GM13977 (cell line): ENCODE results near the gene RASL12.

Experiments used
- DNase-seq: peaks from one replicate; pipeline ENCODE4 v3.0.0; 2012; ENCODE audit warnings: low spot score
- in situ Hi-C: fragments of 300-500 bp; cut with MboI; formaldehyde crosslinking; loops from one replicate; pipeline ENCODE4 v1.12.0; 2022; ENCODE audit warnings: low sequenced_read_pairs, low pct_unique_long_range_greater_than_20kb, mixed read lengths, inconsistent platforms; ENCODE audit not compliant: unreplicated experiment
- TF ChIP-seq, protein P1 (sequence below): IDR thresholded peaks from 2 replicates; pipeline ENCODE4 v1.5.1; 2012; ENCODE audit warnings: mild to moderate bottlenecking, control low read depth; ENCODE audit not compliant: insufficient read depth; ENCODE audit errors: extremely low read depth, missing control alignments

Gene RASL12

GRCh38 chr15:65072617-65073016, 4.8 kb upstream of the RASL12 start:
- DNase-seq, result no peak
- in situ Hi-C loops, result loop anchor here (25.0 kb wide), 1 partner anchor 215 kb away; the partner anchor contains the start of genes PARP16 and RNU5A-1
- TF ChIP-seq, protein P1, sequence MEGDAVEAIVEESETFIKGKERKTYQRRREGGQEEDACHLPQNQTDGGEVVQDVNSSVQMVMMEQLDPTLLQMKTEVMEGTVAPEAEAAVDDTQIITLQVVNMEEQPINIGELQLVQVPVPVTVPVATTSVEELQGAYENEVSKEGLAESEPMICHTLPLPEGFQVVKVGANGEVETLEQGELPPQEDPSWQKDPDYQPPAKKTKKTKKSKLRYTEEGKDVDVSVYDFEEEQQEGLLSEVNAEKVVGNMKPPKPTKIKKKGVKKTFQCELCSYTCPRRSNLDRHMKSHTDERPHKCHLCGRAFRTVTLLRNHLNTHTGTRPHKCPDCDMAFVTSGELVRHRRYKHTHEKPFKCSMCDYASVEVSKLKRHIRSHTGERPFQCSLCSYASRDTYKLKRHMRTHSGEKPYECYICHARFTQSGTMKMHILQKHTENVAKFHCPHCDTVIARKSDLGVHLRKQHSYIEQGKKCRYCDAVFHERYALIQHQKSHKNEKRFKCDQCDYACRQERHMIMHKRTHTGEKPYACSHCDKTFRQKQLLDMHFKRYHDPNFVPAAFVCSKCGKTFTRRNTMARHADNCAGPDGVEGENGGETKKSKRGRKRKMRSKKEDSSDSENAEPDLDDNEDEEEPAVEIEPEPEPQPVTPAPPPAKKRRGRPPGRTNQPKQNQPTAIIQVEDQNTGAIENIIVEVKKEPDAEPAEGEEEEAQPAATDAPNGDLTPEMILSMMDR, result no peak

- in situ Hi-C loops, result loop anchor here (25.0 kb wide), 1 partner anchor 215 kb away; the partner anchor contains the start of genes PARP16 and RNU5A-1
- TF ChIP-seq, protein P1, result no peak
- no peak for DNase-seq
These were observed 4.2 kb upstream of the RASL12 start for GRCh38 chr15:65072027-65072426.

DNA sequence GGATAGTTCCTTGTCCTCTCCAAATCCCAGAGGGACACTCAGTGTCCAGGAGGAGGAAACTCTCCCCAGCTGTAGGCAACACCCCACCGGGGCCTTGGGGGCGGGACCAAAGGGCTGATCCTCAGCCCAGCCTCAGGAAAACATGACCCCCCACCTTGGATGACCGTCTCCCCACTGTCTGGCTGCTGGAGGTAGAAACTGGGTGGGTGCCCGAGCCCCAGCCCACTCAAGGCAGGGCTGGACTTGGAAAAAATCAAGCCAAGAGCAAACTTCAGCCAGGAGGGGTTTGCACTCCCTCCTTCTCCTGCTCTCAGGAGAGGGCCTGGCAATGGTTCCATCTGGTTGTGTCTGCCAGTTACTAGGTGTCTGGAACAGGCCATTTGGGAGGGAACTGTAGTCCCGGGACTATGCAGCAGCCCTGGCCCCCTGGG, 3.6 kb upstream of the RASL12 start:
- TF ChIP-seq, protein P1, result no peak
- no peak for DNase-seq
- in situ Hi-C loops, result loop anchor here (25.0 kb wide), 1 partner anchor 216 kb away; the partner anchor contains the start of genes PARP16 and RNU5A-1

GRCh38 chr15:65069779-65070546, 2.2 kb upstream of the RASL12 start:
- DNase-seq, result no peak
- TF ChIP-seq, protein P1, result no peak
- in situ Hi-C loops, result loop anchor here (25.0 kb wide), 1 partner anchor 217 kb away; the partner anchor contains the start of genes PARP16 and RNU5A-1

- DNase-seq, result no peak
- TF ChIP-seq, protein P1, result no peak
- in situ Hi-C loops, result loop anchor here (25.0 kb wide), 1 partner anchor 218 kb away; the partner anchor contains the start of genes PARP16 and RNU5A-1
These were observed 1.4 kb upstream of the RASL12 start for GRCh38 chr15:65069179-65069578.

DNA sequence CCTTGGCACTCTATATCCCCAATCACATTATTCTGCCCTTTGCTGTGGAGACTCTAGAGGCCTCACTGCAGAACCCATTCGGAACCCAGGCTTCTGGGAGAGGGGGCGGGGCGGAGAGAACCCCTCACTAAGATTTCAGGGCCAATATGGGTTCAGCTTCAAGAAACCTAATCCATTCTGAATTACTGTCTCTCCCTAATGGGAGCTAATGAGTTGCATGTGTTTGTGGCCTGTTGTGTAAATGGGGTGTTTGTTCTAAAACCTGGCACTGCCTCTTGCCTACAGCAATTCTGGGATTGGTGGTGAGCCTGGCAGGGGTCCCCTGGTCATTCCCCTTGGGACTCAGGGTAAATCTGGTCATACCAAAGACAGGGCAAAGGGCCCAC, 605 bp upstream of the RASL12 start:
- no peak for DNase-seq
- TF ChIP-seq, protein P1, result no peak
- in situ Hi-C loops, result loop anchor here (25.0 kb wide), 1 partner anchor 219 kb away; the partner anchor contains the start of genes PARP16 and RNU5A-1
